ENCODE data around the gene OVAAL.

- TF ChIP-seq CTCF (IDR thresholded peaks at IDR 0.05; ENCODE audit: insufficient read depth, low read length, poor library complexity, severe bottlenecking) = no peak
- no peak for TF ChIP-seq EZH2phosphoT487 (conservative IDR thresholded peaks at IDR 0.05; ENCODE audit: low read length)
Measured at GRCh38 chr1:180571832-180572636, 13.3 kb downstream of the OVAAL start.

Measured in SU-DHL-6 (cell line).